Measurements from ENCODE around the gene SPG11.

DNA sequence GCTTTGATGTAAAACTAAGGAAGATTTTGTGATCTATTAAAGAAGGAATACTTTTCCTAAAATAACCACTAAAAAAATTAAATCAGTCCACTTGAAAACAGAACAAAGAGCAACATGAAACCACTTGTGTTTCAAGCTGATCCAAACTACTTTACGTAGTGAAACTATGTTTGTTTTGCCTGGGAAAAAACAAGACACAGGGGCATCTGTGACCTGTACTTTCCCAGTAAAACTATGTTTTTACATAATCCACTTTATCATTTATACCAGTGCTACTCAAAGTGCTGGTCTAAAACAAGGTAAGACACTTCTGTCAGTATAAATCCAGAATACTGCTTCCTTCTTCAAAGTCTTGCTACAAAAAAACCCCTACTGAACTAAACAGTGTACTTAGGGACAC lies 56.7 kb downstream of the SPG11 start:
- TF ChIP-seq, protein P1, sequence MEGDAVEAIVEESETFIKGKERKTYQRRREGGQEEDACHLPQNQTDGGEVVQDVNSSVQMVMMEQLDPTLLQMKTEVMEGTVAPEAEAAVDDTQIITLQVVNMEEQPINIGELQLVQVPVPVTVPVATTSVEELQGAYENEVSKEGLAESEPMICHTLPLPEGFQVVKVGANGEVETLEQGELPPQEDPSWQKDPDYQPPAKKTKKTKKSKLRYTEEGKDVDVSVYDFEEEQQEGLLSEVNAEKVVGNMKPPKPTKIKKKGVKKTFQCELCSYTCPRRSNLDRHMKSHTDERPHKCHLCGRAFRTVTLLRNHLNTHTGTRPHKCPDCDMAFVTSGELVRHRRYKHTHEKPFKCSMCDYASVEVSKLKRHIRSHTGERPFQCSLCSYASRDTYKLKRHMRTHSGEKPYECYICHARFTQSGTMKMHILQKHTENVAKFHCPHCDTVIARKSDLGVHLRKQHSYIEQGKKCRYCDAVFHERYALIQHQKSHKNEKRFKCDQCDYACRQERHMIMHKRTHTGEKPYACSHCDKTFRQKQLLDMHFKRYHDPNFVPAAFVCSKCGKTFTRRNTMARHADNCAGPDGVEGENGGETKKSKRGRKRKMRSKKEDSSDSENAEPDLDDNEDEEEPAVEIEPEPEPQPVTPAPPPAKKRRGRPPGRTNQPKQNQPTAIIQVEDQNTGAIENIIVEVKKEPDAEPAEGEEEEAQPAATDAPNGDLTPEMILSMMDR (IDR thresholded peaks at IDR 0.05; ENCODE audit: low read depth, low read length), result no peak
- TF ChIP-seq EZH2phosphoT487 (IDR thresholded peaks at IDR 0.05; ENCODE audit: low read depth), result no peak

All from OCI-LY3 (cell line).